Activated naive CD4-positive, alpha-beta T cell treated with anti-CD3 and anti-CD28 coated beads, Interleukin-2, amount 50 U/mL, for 72 hours (primary cell): ENCODE results near the gene TCEANC2. TPM values are rescaled to one million over a fixed set of nuclear protein-coding genes. Genes with fewer than 3 reads are reported as not detected.
"Not testable (repeated sequence)": the region's sequence is repeated elsewhere in the genome, so short reads cannot be mapped to it uniquely, and the experiment has no call there.

Experiments used
- ATAC-seq, 2 donors: fragments of 150-1000 bp; cut with Tn5 transposase; 2 replicates each; pipeline ENCODE4 v1.10.0; 2021; ENCODE audit warnings: mild to moderate bottlenecking in 2 of 2, moderate library complexity in 2 of 2
- DNase-seq, 2 donors: peaks; one replicate each; pipeline ENCODE4 v3.0.0; 2021 to 2022; ENCODE audit warnings: low spot score in 2 of 2
- H3K27ac Mint-ChIP-seq, 2 donors: one replicate each; pipeline ENCODE4 v1.8.0; 2022; ENCODE audit warnings: mild to moderate bottlenecking in 2 of 2, mixed read lengths in 2 of 2
- H3K36me3 Mint-ChIP-seq, 2 donors: one replicate each; pipeline ENCODE4 v1.8.0; 2022; ENCODE audit warnings: mixed read lengths in 2 of 2
- H3K9me3 Mint-ChIP-seq, 2 donors: one replicate each; pipeline ENCODE4 v1.8.0; 2022; ENCODE audit warnings: mixed read lengths in 2 of 2
- total RNA-seq, 2 donors: library from RNA; stranded (reverse); gene quantifications; one replicate each; pipeline ENCODE4 v1.2.3, GENCODE V29; 2022

TCEANC2 gene
- total RNA-seq, 2 donors from 2014 or later: 11.8 to 19.4 TPM

DNA sequence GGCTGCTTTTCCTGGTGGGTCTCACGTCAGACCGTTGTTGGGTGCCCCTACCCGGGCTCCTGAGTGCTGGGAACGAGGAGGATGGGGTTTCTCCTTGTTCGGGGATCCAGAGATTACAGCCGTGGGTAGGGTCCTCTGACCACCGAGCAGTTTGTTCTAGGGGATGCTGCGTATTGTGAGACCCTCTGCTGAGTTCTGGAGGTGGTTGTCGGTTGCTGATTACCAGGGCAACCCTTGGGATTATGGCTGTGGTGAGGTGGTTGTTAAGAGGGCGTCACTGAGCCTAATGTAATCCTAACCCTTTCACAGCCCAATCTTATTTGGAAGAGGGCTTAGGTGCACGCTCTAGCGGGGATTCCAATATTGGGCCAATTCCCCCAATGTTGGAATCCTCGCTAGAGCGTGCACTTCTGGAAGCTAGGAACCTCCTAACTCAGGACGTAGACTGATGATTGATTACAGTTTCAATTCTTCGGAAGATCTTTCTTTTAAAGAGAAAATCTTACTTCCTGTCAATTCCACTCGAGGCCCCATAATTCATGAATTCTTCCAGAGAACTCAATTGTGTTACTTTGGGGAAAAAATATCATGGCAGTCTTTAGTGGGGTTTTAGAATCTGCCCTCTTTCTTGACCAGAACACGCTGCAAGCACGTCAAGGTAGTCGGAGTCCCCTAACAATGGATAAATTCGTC lies 483 bp downstream of the TCEANC2 start:
- peaks cover 11 to 15% of the 10 kb centered on the region in 2 donors for H3K36me3 Mint-ChIP-seq
- no peaks in the 10 kb centered on the region for H3K9me3 Mint-ChIP-seq
- ATAC-seq (peak in 1 of 2 donors; percentile 4), DNase-seq (no peak)
- H3K27ac Mint-ChIP-seq: peak overlapping the region in 1 of 2 donors; percentile 37

DNA sequence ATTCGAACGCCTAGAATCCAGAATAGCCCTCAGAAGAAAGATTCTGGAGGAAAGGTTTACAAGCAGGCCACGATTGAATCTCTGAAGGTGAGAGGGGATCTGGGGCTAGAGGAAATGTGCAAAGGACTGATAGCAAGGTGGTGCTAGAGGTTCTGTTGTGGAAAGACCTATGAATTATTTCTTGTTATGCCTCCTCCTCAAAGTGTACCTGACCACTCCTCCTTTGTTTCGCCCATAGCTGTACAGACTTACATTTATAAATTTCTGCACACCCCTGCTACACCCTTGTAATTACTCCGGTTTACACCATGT lies 986 bp downstream of the TCEANC2 start:
- DNase-seq: no peak
- H3K27ac Mint-ChIP-seq: peak overlapping the region in 1 of 2 donors; percentile 37
- ATAC-seq: no peak
- H3K9me3 Mint-ChIP-seq: no peaks in the 10 kb centered on the region
- peaks cover 11 to 15% of the 10 kb centered on the region in 2 donors for H3K36me3 Mint-ChIP-seq

DNA sequence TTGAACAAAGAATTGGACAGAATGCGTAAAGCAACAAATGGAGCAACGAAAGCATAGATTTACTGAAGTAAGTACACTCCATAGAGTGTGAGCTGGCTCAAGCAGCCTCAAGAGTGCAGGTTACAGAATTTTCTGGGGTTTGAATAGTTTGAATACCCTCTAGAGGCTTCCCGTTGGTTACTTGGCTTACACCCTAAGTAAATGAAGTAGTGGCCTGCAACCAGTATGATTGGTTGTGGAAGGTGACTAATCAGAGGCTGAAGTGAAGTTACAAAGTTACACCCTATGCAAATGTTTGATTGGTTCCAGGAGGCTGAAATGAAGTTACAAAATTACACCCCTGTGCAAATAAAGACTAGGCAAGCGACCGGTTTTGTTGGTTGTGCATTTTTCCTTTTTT lies 10.9 kb downstream of the TCEANC2 start:
- Mint-ChIP-seq H3K9me3 (no peaks in the 10 kb centered on the region), H3K36me3 (no peaks in the 10 kb centered on the region), H3K27ac (no peak overlapping the region)
- DNase-seq (no peak), ATAC-seq (no peak)

- H3K9me3 Mint-ChIP-seq: no peaks in the 10 kb centered on the region
- DNase-seq (no peak), ATAC-seq (peak in 1 of 2 donors; percentile 22)
- H3K36me3 Mint-ChIP-seq: peaks cover 7% of the 10 kb centered on the region in 2 donors
- peak overlapping the region in 1 of 2 donors; percentile 66 for H3K27ac Mint-ChIP-seq
Observed at GRCh38 chr1:54069791-54070170, 16.4 kb downstream of the TCEANC2 start.

DNA sequence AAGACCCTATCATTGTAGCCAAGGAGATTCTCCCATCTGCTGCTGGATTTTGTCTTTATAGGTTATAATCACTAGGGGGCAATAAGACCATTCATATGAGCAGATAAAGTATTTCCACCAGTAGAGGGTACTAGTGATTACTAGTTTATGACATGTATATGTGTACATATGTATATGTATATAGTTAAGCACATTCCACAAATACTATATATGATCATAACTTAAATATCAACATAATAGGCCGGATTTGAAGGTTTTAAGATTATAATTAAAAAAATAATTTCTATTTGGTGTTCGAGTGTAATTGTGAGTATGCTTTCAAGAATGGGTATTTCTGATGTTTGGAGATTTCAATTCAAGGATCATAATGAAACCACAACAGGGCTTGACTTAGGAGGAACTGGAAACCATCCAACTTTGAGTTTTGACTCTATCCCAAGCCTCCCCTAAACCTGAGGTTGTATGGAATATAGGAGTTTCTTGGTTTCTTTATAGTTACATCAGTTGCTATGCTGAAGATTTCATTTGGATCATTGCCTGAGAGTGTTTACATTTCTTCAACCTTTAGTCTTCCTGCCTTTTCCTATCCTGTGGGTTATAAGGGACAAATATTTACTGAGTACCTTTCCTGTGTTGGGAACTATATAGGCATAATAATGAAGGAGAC lies 16.9 kb downstream of the TCEANC2 start:
- DNase-seq (no peak), ATAC-seq (peak; percentile 24 to 69)
- Mint-ChIP-seq H3K9me3 (no peaks in the 10 kb centered on the region), H3K27ac (peak overlapping the region in 1 of 2 donors; percentile 3), H3K36me3 (peaks cover 7% of the 10 kb centered on the region in 2 donors)

DNA sequence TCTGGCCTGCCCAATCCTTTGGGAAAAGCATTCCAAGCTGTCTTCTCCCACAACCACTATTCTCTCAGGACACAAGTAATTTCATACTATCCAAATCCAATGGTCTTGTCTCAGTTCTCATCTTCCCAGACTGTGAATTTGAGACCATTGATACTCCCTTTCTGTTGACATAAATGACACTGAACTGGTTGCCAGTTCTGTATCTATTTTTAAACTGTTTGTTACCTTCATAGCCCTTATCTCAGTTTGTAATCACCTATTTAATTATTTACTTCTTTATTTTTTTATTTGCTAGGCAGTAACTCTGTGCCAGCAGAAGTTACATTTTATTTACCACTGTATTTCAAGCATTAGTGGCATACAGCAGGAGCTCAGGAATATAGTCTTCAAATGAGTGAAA lies 24.0 kb downstream of the TCEANC2 start:
- no peak for ATAC-seq
- no peaks in the 10 kb centered on the region for H3K9me3 Mint-ChIP-seq
- no peaks in the 10 kb centered on the region for H3K36me3 Mint-ChIP-seq
- no peak for DNase-seq
- H3K27ac Mint-ChIP-seq: no peak overlapping the region

DNA sequence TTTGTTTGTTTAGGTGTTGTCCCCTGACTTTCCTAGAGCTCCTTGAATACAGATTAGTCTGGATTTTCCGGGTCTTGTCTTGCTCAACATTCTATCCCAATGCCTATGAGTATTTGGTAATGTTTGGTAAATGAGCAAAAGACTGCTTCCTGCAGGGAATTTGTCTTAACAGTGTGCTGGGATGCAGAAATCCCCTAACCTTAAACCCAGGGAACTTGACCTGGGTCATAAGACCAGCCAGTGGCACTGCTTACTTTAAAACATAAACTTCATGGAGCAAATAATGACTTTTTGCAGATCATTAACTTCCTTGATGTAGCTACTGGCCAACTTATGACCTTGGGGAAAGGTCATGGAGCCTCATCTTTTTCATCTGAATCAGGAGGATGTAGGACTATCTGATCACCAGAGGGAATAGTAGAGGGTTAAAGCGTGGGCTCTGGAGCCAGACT lies 27.2 kb downstream of the TCEANC2 start:
- no peak for ATAC-seq
- H3K9me3 Mint-ChIP-seq: no peaks in the 10 kb centered on the region
- H3K27ac Mint-ChIP-seq: no peak overlapping the region
- no peaks in the 10 kb centered on the region for H3K36me3 Mint-ChIP-seq
- no peak for DNase-seq

- Mint-ChIP-seq H3K36me3 (no peaks in the 10 kb centered on the region), H3K27ac (peak overlapping the region in 1 of 2 donors; percentile 50), H3K9me3 (no peaks in the 10 kb centered on the region)
- peak; percentile 86 to 96 for ATAC-seq
- DNase-seq: peak in 1 of 2 donors; percentile 68
Observed at GRCh38 chr1:54081306-54082270, 28.2 kb downstream of the TCEANC2 start.

DNA sequence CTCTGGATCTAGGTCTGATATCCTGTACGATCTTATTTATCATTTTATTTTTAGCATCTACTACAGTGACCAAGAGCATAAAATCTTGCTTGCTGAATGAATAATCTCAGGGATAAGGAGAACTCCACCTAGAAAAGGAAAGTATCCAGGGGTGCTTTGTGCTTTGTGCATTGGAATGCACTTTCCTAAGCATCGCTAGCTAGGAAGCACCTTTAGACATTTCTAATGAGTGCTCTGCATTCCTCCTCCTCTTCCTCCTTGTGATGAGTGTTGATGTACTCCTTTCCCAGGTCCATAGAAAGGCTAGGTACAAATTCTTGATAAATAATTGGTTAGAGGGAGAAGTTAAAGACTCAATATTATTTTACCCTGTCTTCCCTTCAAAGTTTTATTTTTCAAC lies 31.4 kb downstream of the TCEANC2 start:
- no peak for ATAC-seq
- no peak for DNase-seq
- no peaks in the 10 kb centered on the region for H3K9me3 Mint-ChIP-seq
- H3K27ac Mint-ChIP-seq: no peak overlapping the region
- H3K36me3 Mint-ChIP-seq: no peaks in the 10 kb centered on the region

DNA sequence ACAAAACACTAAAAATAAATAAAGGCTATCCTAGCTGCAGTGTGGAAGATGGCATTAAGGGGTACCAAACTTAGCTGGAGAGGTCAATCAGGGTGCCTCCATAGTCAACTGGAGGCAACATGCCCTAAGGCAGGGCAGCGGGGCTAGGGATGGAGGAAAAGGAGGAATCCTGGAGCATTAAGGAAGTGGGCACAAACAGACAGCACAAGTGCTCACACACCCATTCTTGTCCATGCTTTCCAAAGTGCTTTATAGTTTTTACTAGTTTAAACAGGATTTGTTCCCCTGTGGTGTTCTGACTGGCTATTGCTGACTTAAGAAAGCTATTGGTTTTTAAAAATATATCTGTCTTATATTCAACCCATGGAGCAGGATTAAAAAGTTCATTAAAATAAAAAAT lies 33.3 kb downstream of the TCEANC2 start:
- H3K9me3 Mint-ChIP-seq: no peaks in the 10 kb centered on the region
- H3K36me3 Mint-ChIP-seq: no peaks in the 10 kb centered on the region
- ATAC-seq (no peak), DNase-seq (no peak)
- H3K27ac Mint-ChIP-seq: no peak overlapping the region

GRCh38 chr1:54088385-54088784 lies 35.0 kb downstream of the TCEANC2 start:
- ATAC-seq (no peak), DNase-seq (no peak)
- Mint-ChIP-seq H3K9me3 (no peaks in the 10 kb centered on the region), H3K36me3 (no peaks in the 10 kb centered on the region), H3K27ac (no peak overlapping the region)

- DNase-seq (no peak), ATAC-seq (no peak)
- no peaks in the 10 kb centered on the region for H3K9me3 Mint-ChIP-seq
- peaks cover under 1 to 7% of the 10 kb centered on the region in 2 donors for H3K36me3 Mint-ChIP-seq
- H3K27ac Mint-ChIP-seq: no peak overlapping the region
Observed at GRCh38 chr1:54091666-54092065, 38.3 kb downstream of the TCEANC2 start.

DNA sequence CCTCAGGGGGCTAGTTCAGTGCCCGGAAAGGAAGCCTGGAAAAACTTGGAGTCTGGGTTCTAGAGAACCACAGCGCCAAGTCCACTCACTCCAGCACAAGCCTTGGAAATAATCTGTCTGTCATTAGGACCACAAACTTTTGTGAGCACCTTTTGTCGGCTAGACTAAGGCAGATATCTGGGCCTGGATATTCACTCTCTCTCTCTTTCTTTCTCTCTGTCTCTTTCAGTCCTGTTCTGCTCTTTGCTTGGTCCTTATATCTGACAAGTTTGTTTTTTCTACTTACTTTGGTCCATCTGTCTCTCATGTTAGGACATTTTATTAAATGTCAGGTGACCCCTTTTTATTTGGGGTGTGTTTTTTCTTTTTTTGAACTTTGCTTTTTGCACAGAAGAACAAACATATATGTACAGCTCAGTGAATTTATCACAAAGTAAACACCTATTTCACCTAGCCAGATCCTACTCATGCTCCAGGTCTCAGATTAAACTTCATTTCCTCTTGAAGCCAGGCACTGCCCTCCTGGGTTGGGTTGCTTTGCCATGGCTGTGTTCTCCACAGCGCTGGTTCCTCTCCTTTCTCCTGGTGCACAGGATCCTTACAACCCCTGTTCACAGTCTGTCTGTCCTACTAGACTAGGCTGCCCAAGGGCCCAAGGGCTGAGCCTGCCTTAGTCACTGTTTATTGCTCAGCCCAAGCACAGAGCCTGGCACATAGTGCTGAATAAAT lies 40.8 kb downstream of the TCEANC2 start:
- peaks cover 5 to 9% of the 10 kb centered on the region in 2 donors for H3K36me3 Mint-ChIP-seq
- DNase-seq: no peak
- no peaks in the 10 kb centered on the region for H3K9me3 Mint-ChIP-seq
- no peak for ATAC-seq
- peak overlapping the region in 1 of 2 donors; percentile 66 for H3K27ac Mint-ChIP-seq

- not testable (repeated sequence) for H3K9me3 Mint-ChIP-seq, ATAC-seq, H3K36me3 Mint-ChIP-seq, DNase-seq
- peak overlapping the region in 1 of 2 donors; percentile 66 for H3K27ac Mint-ChIP-seq
Observed at GRCh38 chr1:54094730-54095105, 41.3 kb downstream of the TCEANC2 start.

DNA sequence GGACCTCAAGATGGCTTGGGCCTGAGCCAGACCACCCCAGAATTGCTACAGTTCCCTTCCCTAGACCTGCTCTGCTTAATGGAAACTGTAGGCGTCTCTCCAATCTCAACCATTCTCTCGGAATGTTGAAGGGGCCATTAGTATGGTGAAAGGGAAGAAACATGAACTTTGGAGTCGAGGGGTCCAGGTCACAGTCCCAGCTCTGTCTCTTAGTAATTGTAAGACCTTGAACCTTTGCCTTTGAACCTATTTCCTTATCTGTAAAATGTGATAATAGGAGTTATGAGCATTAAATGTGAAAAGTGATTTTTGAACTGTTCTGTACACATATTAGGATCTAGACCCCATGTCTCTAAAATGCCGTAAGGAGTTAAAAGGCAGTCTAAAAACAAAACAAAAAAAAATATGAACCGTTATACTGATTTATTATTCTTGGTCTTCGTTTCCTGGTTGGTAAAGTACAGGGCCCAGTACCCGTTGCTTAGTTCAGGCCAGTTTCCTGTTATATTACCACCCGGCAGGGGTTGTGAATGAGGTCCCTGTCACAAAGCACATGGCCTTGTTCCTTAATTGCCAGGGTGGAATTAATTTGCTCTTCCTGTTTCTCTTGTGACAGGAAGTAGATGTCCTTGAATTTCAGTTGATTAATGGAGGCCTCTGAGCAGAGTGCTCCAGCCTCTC lies 42.3 kb downstream of the TCEANC2 start:
- H3K27ac Mint-ChIP-seq: peak overlapping the region in 1 of 2 donors; percentile 23
- no peak for DNase-seq
- H3K36me3 Mint-ChIP-seq: peaks cover 5 to 14% of the 10 kb centered on the region in 2 donors
- no peaks in the 10 kb centered on the region for H3K9me3 Mint-ChIP-seq
- ATAC-seq: no peak
